ENCODE measurements around the gene DNER. TPM values are rescaled to one million over a fixed set of nuclear protein-coding genes. Genes with fewer than 3 reads are reported as not detected.

Gene DNER
- total RNA-seq, 2 donors from 2014 or later: 0.40 to 1.3 TPM

- intact Hi-C loops (cut with DNase I, micrococcal nuclease): no loop called here
- ATAC-seq (no peak), DNase-seq (no peak)
Measured at GRCh38 chr2:229596796-229597195, 117.6 kb downstream of the DNER start.

GRCh38 chr2:229591611-229592010, 122.7 kb downstream of the DNER start:
- no peak for DNase-seq
- no peak for ATAC-seq
- intact Hi-C loops (cut with DNase I, micrococcal nuclease): no loop called here

GRCh38 chr2:229586746-229587705, 127.3 kb downstream of the DNER start:
- intact Hi-C loops (cut with DNase I, micrococcal nuclease): loop anchor here in 1 of 2 donors (5.0 kb wide), 1 partner anchor 155 kb away; no protein-coding TSS in a partner anchor
- peak; percentile 47 to 83 for DNase-seq
- ATAC-seq: peak; percentile 92

- ATAC-seq (no peak), DNase-seq (no peak)
- intact Hi-C loops (cut with DNase I, micrococcal nuclease): loop anchor here in 1 of 2 donors (5.0 kb wide), 1 partner anchor 154 kb away; no protein-coding TSS in a partner anchor
Measured at GRCh38 chr2:229586012-229586411, 128.3 kb downstream of the DNER start.

GRCh38 chr2:229582151-229582550, 132.2 kb downstream of the DNER start:
- no peak for DNase-seq
- intact Hi-C loops (cut with DNase I, micrococcal nuclease): no loop called here

GRCh38 chr2:229578052-229578846, 136.1 kb downstream of the DNER start:
- ATAC-seq: no peak
- intact Hi-C loops (cut with DNase I, micrococcal nuclease): no loop called here
- DNase-seq: no peak

More at GRCh38 chr2:229582151-229582550, 132.2 kb downstream of the DNER start:
- ATAC-seq: no peak

GRCh38 chr2:229575569-229576315, 138.6 kb downstream of the DNER start:
- DNase-seq (no peak), ATAC-seq (no peak)
- intact Hi-C loops (cut with DNase I, micrococcal nuclease): no loop called here

GRCh38 chr2:229572507-229573271, 141.7 kb downstream of the DNER start:
- intact Hi-C loops (cut with DNase I, micrococcal nuclease): no loop called here
- ATAC-seq (no peak), DNase-seq (no peak)

- ATAC-seq (no peak), DNase-seq (no peak)
- intact Hi-C loops (cut with DNase I, micrococcal nuclease): no loop called here
Measured at GRCh38 chr2:229571243-229571642, 143.1 kb downstream of the DNER start.

- intact Hi-C loops (cut with DNase I, micrococcal nuclease): no loop called here
- ATAC-seq (no peak), DNase-seq (no peak)
Measured at GRCh38 chr2:229566370-229566769, 148.0 kb downstream of the DNER start.

GRCh38 chr2:229564300-229564907, 150.0 kb downstream of the DNER start:
- ATAC-seq (no peak), DNase-seq (no peak)
- intact Hi-C loops (cut with DNase I, micrococcal nuclease): no loop called here

- intact Hi-C loops (cut with DNase I, micrococcal nuclease): no loop called here
- ATAC-seq: no peak
Measured at GRCh38 chr2:229563388-229563787, 151.0 kb downstream of the DNER start.

GRCh38 chr2:229562472-229563127, 151.8 kb downstream of the DNER start:
- ATAC-seq: no peak
- no peak for DNase-seq
- intact Hi-C loops (cut with DNase I, micrococcal nuclease): no loop called here

More at GRCh38 chr2:229563388-229563787, 151.0 kb downstream of the DNER start:
- DNase-seq: no peak

GRCh38 chr2:229559986-229560385, 154.4 kb downstream of the DNER start:
- ATAC-seq (no peak), DNase-seq (no peak)
- intact Hi-C loops (cut with DNase I, micrococcal nuclease): no loop called here

- ATAC-seq (no peak), DNase-seq (no peak)
- intact Hi-C loops (cut with DNase I, micrococcal nuclease): no loop called here
Measured at GRCh38 chr2:229553091-229553490, 161.3 kb downstream of the DNER start.

- intact Hi-C loops (cut with DNase I, micrococcal nuclease): no loop called here
- ATAC-seq (no peak), DNase-seq (no peak)
Measured at GRCh38 chr2:229543176-229543873, 171.0 kb downstream of the DNER start.

- ATAC-seq: no peak
- intact Hi-C loops (cut with DNase I, micrococcal nuclease): no loop called here
- DNase-seq: no peak
Measured at GRCh38 chr2:229539628-229540027, 174.7 kb downstream of the DNER start.
